NB4 (cell line): ENCODE data around the gene VANGL1.

ENCODE experiments used
- CTCF ChIP-seq: IDR thresholded peaks from one replicate; pipeline ENCODE4 v1.5.1; 2012; ENCODE audit warnings: low read depth, low read length
- MAX ChIP-seq: IDR thresholded peaks from 2 replicates; pipeline ENCODE4 v1.6.1; 2011; ENCODE audit warnings: low read depth, low read length
- MYC ChIP-seq: IDR thresholded peaks from 2 replicates; pipeline ENCODE4 v1.6.1; 2011; ENCODE audit warnings: low read depth, low read length

GRCh38 chr1:115702959-115703358 is 61.2 kb downstream of the VANGL1 start:
- TF ChIP-seq MAX (no peak), CTCF (no peak), MYC (no peak)
